Fibroblast of skin of back (primary cell): Measurements from ENCODE around the gene EIF1AX.
A peak's percentile ranks its signal among the peaks of the same experiment; 100 is the strongest.
"Not testable (repeated sequence)": the region's sequence is repeated elsewhere in the genome, so short reads cannot be mapped to it uniquely, and the experiment has no call there.

ENCODE experiments used
- DNase-seq: peaks from one replicate; pipeline ENCODE4 v3.0.0-alpha.2; 2013

The EIF1AX gene

DNA sequence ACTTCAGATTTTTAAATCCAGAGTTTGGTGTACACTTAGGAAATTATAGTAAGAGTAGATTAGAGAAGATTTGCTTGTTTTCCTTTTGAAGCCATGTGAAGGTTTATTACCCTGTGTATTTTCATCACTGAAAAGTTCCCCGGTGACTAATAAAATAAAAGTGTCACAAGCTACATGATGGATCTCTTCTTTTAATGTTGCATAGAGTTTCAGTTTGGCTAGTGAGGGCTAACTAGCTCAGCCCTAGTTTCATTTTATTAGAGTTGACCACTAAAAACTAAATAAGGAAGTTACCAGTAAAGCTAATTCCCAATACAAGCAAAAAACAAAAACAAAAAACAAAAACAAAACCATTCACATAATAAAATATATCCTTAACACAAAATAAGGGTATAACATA, 14.8 kb downstream of the EIF1AX start:
- DNase-seq, result not testable (repeated sequence)

DNA sequence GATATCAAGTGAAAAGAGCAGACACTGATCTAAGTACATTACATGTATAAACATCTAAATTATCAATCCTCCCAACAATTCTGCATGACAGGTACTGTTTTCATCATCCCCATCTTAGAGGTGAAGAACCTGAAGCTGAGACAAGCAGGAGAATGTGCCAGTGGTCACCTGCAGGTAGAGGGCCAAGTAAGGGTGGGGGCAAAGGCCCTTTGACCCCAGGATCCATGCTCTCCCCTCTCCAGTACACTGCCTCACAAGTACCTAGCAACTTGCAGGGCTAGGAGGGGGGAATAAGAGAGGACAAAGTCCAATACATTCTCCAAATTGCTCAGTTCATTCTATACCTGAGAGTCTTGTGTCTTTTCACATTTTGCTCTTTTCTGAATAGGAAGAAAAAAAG, 16.7 kb downstream of the EIF1AX start:
- DNase-seq, result no peak

DNA sequence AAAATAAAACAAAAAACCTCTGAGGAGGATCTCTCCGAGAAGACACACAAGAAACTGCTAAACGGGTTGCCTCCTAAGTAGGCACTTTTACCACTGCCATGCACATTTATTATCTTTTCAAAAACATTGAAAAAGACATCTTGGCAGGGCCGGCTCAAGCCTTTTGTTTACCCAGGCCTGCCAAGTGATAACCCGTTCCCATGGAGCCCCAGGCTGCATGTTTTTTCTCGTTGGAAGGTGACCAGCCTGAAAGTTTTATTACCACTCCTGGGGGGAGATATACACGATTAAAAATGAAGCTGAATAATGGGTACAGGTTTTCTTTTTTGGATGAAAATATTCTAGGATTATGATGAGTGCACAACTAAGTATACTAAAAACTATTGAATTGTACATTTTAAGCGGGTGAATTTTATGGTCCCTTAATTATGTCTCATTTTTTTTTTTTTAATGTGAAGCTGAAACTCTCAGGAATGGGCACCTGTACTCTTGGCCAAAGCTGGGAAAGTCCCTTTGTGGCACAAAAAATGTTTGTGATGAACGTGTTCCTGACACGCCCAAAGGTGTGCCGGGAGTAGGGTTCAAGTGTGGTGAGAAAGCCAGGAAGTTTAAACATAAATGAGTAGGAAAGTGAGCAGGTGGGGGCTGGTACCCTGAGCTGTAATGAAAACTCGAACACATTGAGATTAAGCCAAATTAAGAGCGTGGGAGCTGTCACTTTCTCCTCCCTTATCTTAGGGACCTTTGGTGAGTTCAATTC, 23.4 kb downstream of the EIF1AX start:
- no peak for DNase-seq

DNA sequence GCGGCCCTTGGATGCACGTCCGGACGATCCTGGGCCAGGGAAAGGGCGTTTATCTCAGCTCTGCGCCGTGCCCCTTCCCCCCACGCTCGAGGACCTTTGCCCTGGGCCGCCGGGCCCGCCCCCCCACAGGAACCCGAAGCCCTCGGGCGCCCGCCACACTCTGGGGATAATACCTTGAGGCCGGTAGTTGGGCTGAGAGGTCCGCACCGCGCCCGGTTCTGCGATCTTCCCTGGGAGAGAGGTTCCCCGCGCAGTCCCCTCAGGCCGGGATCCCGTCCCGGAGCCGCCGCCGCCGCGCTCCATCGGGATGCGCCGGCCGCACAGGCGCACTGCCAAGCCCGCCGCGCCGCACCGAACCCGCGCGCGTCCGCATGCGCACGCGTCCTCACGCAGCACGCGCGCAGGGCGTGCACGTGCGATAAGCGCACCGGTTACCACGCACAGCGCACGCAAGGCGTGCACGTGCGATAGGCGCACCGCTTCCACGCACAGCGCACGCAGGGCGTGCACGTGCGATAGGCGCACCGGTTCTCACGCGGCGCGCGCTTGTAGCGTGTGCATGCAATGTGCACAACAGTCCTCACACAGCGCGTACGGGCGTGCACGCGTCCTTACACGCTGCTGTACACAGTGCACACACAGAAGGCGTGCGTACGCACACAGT, 24.9 kb downstream of the EIF1AX start, which contains the start of gene MAP7D2:
Gene MAP7D2 (minus strand): TSS at position 331 of the 664 bp plus-strand sequence. CDS start 28 bp downstream, at position 303.
- no peak for DNase-seq

DNA sequence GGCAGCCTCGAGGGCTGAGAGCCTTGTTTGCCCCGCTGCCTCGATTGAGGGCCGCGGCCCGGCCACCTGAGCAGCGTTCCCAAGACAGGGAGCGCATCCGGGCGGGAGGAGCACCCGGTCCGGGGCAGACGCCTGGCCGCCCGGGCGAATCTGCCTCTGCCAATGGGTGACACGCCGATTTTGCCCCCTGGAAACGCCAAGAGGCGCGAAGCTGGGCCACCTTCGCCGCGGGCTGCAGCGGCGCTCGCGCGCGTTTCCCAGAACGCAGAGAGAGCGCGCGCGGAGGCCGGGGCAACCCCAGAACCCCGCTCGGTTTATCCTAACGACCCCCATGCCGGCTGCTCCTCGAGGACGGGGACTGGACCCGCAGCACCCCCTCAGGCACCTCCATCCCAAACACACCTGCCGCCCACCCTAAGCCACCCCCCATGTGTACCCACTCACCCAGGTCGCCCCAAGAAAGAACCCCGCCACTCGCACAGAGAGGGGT, 25.5 kb downstream of the EIF1AX start:
- no peak for DNase-seq

DNA sequence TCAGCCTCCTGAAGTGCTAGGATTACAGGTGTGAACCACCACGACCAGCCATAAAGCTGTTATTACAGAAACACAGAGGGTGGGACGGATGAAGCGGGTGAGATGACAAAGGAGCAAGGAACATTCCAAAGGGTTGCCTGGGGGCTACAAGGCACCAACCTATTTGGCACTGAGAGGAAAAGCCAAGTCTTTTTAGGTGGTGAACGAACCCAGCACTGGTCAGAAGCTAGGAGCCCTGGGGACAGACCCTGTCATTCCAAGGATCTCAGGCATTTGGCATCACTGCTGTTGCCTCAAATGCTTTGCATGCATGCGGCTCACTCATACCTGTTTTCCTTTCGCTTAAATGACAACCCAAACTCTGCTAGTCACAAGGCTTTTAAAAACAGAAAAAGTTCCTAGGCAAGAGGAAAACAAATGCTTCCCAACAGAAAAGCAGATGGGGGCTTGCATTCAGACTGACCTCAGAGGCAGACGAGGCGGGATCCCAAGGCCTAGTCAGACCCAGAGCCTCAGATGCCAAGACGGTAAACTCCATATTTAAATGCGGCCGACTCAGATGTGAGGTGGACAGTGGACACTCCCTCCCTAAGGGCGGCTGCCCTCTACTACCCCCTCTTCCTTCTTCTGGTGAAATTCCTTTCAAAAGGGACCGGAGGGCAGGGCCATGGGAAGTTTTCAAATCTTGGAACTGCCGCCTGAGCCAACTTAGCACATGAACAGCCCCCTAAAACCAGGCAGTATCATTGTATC, 29.4 kb downstream of the EIF1AX start:
- DNase-seq, result no peak

DNA sequence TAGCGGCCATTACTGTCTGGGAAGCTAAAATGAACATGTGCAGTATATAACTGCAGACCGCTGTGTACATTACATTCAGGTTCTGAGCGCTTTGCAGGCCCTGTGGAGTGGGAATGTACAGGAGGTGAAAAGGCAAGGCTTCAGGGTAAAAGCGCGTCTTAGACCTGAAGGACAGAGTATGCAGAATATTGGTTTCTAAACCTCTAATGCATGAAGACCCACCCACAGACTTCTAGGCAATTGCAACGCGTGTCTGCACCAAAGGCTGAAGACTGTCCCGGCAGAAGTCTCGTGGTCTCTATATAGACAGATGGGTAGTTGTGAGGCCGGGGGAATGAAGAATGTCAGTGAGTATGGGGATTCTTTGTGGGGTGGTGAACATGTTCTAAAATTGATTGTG, 30.4 kb downstream of the EIF1AX start:
- DNase-seq, result no peak

DNA sequence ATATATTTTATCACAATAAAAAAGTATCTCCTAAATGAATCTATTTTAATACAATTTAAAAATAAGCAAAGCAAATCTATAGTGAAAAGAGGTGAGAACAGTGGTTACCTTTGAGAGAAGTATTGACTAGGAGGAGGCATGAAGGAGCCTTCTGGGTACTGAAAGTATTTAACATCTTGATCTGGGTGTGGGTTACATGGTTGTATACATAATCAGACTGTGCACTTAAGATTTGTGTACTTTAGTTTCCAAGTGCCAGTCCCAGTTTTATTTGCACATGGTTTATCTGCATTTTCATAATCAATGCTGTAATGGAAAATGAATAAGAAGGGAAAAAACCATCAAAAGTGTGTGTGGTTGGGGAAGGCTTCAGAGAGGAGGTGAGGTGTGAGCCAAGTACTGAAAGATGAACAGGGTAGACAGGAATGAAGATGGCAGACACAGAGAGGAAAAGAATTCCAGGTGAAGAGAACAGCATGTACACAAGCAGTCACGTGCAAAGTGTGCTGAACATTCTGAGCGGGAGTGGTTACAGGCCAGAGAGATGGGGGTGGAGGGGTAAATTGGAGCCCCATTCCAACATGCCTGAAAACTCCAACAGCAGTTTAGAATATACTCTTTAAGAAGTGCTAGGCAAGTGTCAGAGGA, 39.6 kb downstream of the EIF1AX start:
- DNase-seq, result no peak

DNA sequence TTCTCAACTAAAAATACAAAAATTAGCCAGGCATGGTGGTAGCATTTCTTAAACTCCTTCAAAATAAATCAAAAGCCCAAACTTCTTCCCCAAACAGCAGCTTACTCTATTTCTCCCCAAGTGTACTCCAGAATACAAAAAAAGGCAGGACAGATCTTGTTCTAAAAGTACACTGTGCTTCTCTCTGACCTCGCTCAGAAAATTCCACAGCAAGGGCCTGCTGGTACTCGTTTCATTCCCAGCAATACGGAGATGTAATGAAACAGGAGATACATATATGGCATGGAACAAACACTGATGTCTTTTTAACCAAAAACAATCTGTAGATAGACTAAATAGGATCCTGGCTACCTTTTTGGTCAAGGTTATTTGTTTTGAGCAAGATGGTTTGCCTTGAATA, 50.1 kb downstream of the EIF1AX start:
- DNase-seq, result no peak

DNA sequence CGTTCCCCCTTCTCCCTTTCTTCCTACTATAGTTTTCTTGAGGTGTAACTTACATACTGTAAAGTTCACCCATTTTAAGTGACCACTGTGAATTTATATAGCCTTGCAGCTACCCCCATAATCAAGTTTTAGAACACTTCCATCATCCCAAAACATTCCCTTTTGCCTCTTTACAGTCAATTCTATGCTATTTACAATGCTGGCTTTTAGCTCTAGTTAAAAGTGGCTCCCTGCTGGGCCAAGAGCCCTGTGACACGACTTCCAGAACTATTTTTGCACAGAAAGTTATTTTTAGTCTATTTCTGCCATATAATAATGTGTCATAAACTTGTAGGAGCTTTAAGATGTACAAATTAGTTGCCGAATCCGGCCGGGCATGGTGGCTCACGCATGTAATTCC, 51.8 kb downstream of the EIF1AX start:
- DNase-seq, result peak; percentile 29

DNA sequence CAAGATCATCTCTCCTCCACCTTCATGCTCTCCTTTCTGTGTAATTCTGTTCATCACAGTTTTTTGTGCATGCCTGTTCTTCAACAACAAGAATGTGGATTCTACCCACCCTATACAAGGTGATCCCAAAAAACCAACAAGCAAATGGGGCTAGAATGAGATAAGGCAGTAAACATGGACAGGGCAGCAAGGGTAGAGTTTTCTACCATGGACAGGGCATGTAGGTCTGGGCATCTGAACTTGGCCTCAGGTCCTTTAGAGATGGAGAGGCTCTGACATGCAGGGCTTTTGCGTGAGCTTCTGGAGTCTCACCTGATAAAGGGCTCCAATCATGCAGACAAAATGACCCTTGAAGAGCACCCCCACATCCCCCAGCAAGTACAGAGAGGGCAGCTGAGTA, 61.4 kb downstream of the EIF1AX start:
- no peak for DNase-seq
